Keratinocyte (primary cell): ENCODE results near the gene TXNDC5. TPM values are rescaled to one million over a fixed set of nuclear protein-coding genes. Genes with fewer than 3 reads are reported as not detected.

Source experiments
- DNase-seq: peaks from one replicate; pipeline ENCODE4 v3.0.0-alpha.2; 2011; ENCODE audit warnings: low read depth, missing footprints, low spot score
- FAIRE-seq: peaks from 2 replicates; lab custom pipeline; 2011; peaks lifted over from hg19 to GRCh38; lab: Jason Lieb, UNC
- H2AFZ ChIP-seq: 2 replicates; pipeline ENCODE4 v1.6.0; 2012; ENCODE audit warnings: low read length, control low read depth, inconsistent platforms; ENCODE audit not compliant: control insufficient read depth
- H3K27ac ChIP-seq: 2 replicates; pipeline ENCODE4 v1.5.1; 2011; ENCODE audit warnings: low read length; ENCODE audit not compliant: control insufficient read depth, insufficient read depth
- H3K27me3 ChIP-seq: 3 replicates; pipeline ENCODE4 v1.6.0; 2011; ENCODE audit warnings: low read length; ENCODE audit not compliant: control insufficient read depth, insufficient read depth; ENCODE audit errors: extremely low read depth
- H3K36me3 ChIP-seq, 2 experiments: 2 replicates in 1 of 2; 3 replicates in 1 of 2; pipeline ENCODE4 v1.5.1; 2011; ENCODE audit warnings: low read length in 2 of 2, mild to moderate bottlenecking in 1 of 2; ENCODE audit not compliant: control insufficient read depth in 2 of 2, insufficient read depth in 2 of 2; ENCODE audit errors: extremely low read depth in 1 of 2
- H3K4me1 ChIP-seq: 3 replicates; pipeline ENCODE4 v1.5.1; 2011; ENCODE audit warnings: low read length; ENCODE audit not compliant: control insufficient read depth, insufficient read depth; ENCODE audit errors: extremely low read depth
- H3K4me2 ChIP-seq: 3 replicates; pipeline ENCODE4 v1.6.0; 2011; ENCODE audit warnings: low read depth, low read length; ENCODE audit not compliant: control insufficient read depth, insufficient read depth; ENCODE audit errors: extremely low read depth
- H3K4me3 ChIP-seq, 3 experiments: fragments of 200-600 bp in 1 of 3; sonication (generic) in 1 of 3; 2 replicates in 2 of 3; 3 replicates in 1 of 3; pipeline ENCODE4 v1.5.1; 2011 to 2016; ENCODE audit warnings: low read length in 3 of 3, mild to moderate bottlenecking in 3 of 3, control low read depth in 2 of 3, inconsistent platforms in 1 of 3, low read depth in 1 of 3, mixed read lengths in 1 of 3, mixed run types in 1 of 3, moderate library complexity in 1 of 3; ENCODE audit not compliant: control insufficient read depth in 2 of 3, insufficient read depth in 2 of 3; ENCODE audit errors: extremely low read depth in 1 of 3
- H3K79me2 ChIP-seq: 2 replicates; pipeline ENCODE4 v1.6.0; 2012; ENCODE audit warnings: low read length; ENCODE audit not compliant: control insufficient read depth, insufficient read depth
- H3K9ac ChIP-seq: 3 replicates; pipeline ENCODE4 v1.6.0; 2011; ENCODE audit warnings: low read length; ENCODE audit not compliant: control insufficient read depth, insufficient read depth; ENCODE audit errors: extremely low read depth
- H3K9me1 ChIP-seq: 3 replicates; pipeline ENCODE4 v1.6.0; 2011; ENCODE audit warnings: low read length; ENCODE audit not compliant: control insufficient read depth, insufficient read depth; ENCODE audit errors: extremely low read depth
- H3K9me3 ChIP-seq: 2 replicates; pipeline ENCODE4 v1.5.1; 2012; ENCODE audit warnings: low read depth, low read length; ENCODE audit not compliant: control insufficient read depth
- H4K20me1 ChIP-seq: 3 replicates; pipeline ENCODE4 v1.6.0; 2011; ENCODE audit warnings: low read length; ENCODE audit not compliant: control insufficient read depth, insufficient read depth; ENCODE audit errors: extremely low read depth
- CTCF ChIP-seq, 3 experiments: IDR thresholded peaks in 1 of 3; conservative IDR thresholded peaks in 1 of 3; optimal IDR thresholded peaks in 1 of 3; 2 replicates in 2 of 3; 3 replicates in 1 of 3; pipeline versions ENCODE3 to v1.5.1; 2011; ENCODE audit warnings: low read length in 3 of 3, mild to moderate bottlenecking in 3 of 3, moderate library complexity in 2 of 3, control low read depth in 1 of 3, inconsistent platforms in 1 of 3; ENCODE audit not compliant: insufficient read depth in 2 of 3; ENCODE audit errors: extremely low read depth in 1 of 3
- EZH2 ChIP-seq: IDR thresholded peaks from one replicate; pipeline ENCODE4 v1.6.1; 2012; ENCODE audit warnings: inconsistent platforms, mild to moderate bottlenecking, low read length, moderate library complexity
- dilution Hi-C: fragments of 300-500 bp; cut with MboI; formaldehyde crosslinking; loops from one replicate; pipeline ENCODE4 v1.7.0; 2020; ENCODE audit warnings: low sequenced_read_pairs; ENCODE audit not compliant: extremely low pct_ligation_motif_present
- polyA plus RNA-seq, 5 experiments: library from polyadenylated mRNA; depleted of rRNA in 3 of 5; stranded (reverse) in 3 of 5; stranded (forward) in 1 of 5; unstranded in 1 of 5; fragments of >200 nt; gene quantifications; 1 replicate in 1 of 5; 2 replicates in 3 of 5; 3 replicates in 1 of 5; pipeline versions ENCODE4 v1.2.1 to v1.2.3, GENCODE V29; 2011 to 2012; ENCODE audit warnings: missing spikeins in 2 of 5, low read depth in 1 of 5, low replicate concordance in 1 of 5

TXNDC5 gene
- polyA plus RNA-seq, 1 donor (not counting 4 experiments of a cell fraction or from before 2014, with no cell fraction given), result 112 TPM

GRCh38 chr6:7939184-7939863, 28.7 kb upstream of the TXNDC5 start:
- dilution Hi-C loops, result no loop called here
- Histone ChIP-seq H3K36me3 (no peaks in the 10 kb centered on the region), H2AFZ (no peak overlapping the region), H3K9me1 (no peaks in the 10 kb centered on the region), H3K27ac (no peak overlapping the region), H3K9me3 (no peaks in the 10 kb centered on the region), H3K9ac (no peak overlapping the region), H3K27me3 (no peaks in the 10 kb centered on the region), H4K20me1 (no peaks in the 10 kb centered on the region), H3K4me2 (no peak overlapping the region), H3K4me3 (no peak overlapping the region), H3K79me2 (no peaks in the 10 kb centered on the region), H3K4me1 (no peaks in the 10 kb centered on the region)
- FAIRE-seq (no peak), DNase-seq (no peak)
- TF ChIP-seq CTCF (optimal IDR thresholded peaks at IDR 0.05 in 1 of 3, IDR thresholded peaks at IDR 0.05 in 1 of 3, conservative IDR thresholded peaks at IDR 0.05 in 1 of 3; ENCODE audit: extremely low read depth in 1 of 3, insufficient read depth in 2 of 3, low read length in 3 of 3), result no peak

DNA sequence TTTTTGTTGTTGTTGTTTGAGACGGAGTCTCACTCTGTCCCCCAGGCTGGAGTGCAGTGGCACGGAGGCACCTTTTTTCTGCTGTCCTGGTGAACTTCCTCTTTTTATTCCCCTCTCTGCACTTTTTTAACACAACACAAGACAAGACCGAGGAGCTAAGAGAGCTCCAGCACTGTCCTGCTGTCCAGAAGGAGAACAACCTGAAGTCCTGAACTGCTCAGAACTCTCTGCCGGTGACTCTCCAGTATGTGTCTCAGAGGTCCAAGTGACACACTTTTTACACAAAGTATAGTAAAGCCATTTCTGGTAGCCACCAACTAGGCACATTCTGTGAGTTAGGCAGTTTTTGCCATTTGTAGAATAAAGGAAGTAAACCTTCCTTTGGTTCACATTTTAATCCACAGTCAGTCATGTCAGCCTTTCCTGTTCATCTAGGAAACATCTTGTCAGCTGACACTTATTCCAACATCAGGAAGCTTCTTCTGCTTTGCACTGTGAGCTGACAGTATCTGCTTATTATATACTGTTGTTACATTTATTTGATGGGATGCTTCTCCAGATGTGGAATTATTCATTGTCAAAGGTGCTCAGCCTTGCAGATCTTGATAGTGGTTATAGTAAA, 28.1 kb upstream of the TXNDC5 start:
- no peak for DNase-seq
- H3K4me2 ChIP-seq, result no peak overlapping the region
- no peaks in the 10 kb centered on the region for H3K9me1 ChIP-seq
- dilution Hi-C loops, result no loop called here
- H3K36me3 ChIP-seq, result no peaks in the 10 kb centered on the region
- H3K79me2 ChIP-seq, result no peaks in the 10 kb centered on the region
- H3K4me1 ChIP-seq, result no peaks in the 10 kb centered on the region
- H2AFZ ChIP-seq, result no peak overlapping the region
- no peak overlapping the region for H3K9ac ChIP-seq
- no peak for TF ChIP-seq CTCF (optimal IDR thresholded peaks at IDR 0.05 in 1 of 3, IDR thresholded peaks at IDR 0.05 in 1 of 3, conservative IDR thresholded peaks at IDR 0.05 in 1 of 3; ENCODE audit: extremely low read depth in 1 of 3, insufficient read depth in 2 of 3, low read length in 3 of 3)
- no peak for TF ChIP-seq EZH2
- H3K27me3 ChIP-seq, result no peaks in the 10 kb centered on the region
- H3K9me3 ChIP-seq, result no peaks in the 10 kb centered on the region
- H3K4me3 ChIP-seq, result no peak overlapping the region
- H3K27ac ChIP-seq, result no peak overlapping the region
- no peak for FAIRE-seq
- H4K20me1 ChIP-seq, result no peaks in the 10 kb centered on the region
